GM19240 (cell line): ENCODE results near the gene COL9A3.

Source experiments
- DNase-seq: peaks from one replicate; pipeline ENCODE4 v3.0.0; 2011; ENCODE audit warnings: low spot score; ENCODE audit not compliant: insufficient read length

The COL9A3 gene

DNA sequence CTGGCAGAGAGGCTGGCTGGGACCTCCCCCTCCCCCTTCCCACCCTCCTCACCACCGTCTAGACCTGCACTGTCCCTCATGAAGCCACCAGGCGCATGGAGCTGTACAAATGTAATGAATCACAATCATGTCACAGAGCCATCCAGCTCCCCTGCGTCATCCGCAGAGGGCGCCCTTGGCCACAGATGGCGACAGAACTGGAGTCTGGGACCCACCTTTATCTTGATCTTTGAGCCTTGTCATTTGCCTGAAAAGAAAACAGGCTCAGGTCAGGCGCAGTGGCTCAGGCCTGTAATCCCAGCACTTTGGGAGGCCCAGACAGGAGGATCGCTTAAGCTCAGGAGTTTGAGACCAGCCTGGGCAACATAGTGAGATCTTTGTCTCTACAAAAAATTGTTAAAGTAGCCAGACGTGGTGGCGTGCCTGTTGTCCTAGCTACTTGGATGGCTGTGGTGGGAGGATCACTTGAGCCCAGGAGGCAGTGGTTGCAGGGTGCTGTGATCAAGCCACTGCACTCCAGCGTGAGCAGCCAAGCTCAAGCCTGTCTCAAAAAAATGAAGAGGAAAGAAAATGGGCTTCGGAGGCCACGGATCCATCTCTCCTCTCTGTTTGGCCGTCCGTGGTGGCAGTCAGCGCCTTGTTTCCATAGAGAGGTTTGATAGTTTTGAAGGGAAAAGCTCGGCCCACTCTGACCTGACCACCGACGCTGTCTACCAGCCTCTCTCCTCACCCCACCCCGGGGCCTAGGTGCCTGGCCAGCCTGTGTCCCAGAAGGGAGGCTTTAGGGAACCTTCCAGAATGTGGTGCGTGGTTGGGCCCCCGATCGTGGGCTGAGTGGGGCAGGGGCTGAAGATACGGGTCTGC, 6.2 kb downstream of the COL9A3 start:
- peak; percentile 76 for DNase-seq

GRCh38 chr20:62823688-62824475, 7.0 kb downstream of the COL9A3 start:
- DNase-seq: no peak

DNA sequence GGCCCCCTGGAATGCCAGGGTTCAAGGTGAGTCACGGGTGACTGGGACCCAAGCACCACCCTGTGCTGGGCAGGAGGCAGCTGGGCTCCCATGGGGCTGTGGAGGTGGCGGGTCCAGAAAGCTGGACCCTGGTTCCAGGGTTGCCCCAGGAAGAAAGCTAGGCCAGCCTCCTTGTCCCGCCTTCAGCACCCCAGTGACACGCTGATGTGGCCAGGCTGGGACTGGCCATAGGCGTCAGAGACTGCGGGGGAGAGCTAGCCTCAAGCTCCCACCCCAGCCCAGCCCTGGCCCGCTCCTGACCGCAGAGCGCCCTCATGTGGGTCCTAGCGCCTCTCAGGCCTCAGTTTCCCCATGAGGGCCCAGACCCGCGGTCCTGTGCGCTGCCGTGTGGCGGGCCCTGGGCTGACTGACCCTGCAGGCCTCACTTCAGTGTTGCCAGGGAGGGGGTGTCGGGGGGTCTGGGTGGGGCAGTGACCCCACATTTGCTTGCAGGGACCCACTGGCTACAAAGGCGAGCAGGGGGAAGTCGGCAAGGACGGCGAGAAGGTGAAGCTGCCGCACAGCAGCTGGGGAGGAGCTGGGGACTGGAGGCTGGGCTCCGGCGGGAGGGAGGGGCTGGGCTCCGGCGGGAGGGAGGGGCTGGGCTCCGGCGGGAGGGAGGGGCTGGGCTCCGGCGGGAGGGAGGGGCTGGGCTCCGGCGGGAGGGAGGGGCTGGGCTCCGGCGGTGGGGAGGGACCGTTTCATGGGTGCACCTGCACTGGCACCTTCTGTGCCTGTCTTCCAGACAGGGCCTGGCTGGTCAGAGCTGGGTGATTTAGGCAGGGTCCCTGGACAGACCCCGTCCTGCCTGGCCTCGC, 7.9 kb downstream of the COL9A3 start:
- peak; percentile 81 for DNase-seq

DNA sequence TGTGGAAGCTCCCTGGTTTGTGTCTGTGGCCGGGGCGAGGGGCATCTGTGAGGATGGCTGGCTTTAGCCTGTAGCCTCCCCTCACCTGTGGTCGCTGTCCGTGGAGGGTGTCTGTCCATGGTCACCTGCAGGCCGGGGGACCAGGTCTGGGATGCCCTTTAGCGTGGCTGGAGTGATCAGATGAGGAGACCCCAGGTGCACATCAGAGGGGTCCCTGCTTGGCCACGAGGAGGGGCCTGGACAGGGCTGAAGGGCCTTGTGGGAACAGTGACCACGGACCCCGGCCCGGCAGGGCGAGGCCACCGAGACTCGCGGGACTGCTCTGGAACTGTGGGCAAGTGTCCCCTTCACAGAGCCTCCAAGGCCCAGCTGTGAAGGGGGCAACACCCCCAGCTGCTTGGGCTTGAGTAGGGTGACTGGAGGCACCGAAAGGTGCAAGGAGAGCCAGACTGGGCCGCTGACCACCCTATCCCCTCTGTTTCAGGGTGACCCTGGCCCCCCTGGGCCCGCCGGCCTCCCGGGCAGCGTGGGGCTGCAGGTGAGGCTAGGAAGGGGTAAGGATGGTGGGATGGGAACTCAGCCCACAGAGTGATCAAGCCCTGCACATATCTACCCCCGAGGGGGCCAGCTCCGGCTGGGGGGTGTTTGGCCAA, 8.6 kb downstream of the COL9A3 start:
- DNase-seq: no peak

- DNase-seq: no peak
Observed at GRCh38 chr20:62825986-62826645, 9.3 kb downstream of the COL9A3 start.

DNA sequence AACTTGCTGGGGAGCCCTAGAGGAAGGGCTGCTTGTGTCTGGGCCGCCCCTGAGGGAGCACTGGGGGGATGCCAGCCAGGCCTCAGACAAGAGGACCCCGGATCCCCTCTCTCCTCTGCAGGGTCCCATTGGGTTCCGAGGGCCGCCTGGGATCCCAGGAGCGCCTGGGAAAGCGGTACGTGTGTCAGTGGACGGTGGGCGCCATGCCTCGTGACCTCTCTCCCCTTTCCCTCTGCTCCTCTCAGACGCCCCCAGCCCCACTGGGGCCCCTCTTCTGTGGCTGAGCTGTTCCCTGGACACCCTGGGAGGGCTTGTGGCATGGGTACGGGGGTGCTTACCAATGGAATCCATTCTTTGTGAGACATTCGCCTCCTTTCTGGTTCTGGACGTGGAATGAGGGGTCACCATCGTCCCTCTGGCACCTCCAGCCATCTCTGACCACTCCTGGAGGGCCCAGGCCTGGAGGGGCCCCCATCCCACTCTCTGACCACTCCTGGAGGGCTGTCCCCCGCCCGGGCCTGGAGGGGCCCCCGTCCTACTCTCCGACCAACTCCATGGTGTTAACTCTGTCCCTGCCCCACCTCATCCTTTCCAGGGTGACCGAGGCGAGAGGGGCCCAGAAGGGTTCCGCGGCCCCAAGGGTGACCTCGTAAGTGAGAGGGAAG, 9.9 kb downstream of the COL9A3 start:
- DNase-seq: no peak

- DNase-seq: no peak
Observed at GRCh38 chr20:62827311-62828038, 10.6 kb downstream of the COL9A3 start.

- no peak for DNase-seq
Observed at GRCh38 chr20:62828051-62828450, 11.2 kb downstream of the COL9A3 start.

DNA sequence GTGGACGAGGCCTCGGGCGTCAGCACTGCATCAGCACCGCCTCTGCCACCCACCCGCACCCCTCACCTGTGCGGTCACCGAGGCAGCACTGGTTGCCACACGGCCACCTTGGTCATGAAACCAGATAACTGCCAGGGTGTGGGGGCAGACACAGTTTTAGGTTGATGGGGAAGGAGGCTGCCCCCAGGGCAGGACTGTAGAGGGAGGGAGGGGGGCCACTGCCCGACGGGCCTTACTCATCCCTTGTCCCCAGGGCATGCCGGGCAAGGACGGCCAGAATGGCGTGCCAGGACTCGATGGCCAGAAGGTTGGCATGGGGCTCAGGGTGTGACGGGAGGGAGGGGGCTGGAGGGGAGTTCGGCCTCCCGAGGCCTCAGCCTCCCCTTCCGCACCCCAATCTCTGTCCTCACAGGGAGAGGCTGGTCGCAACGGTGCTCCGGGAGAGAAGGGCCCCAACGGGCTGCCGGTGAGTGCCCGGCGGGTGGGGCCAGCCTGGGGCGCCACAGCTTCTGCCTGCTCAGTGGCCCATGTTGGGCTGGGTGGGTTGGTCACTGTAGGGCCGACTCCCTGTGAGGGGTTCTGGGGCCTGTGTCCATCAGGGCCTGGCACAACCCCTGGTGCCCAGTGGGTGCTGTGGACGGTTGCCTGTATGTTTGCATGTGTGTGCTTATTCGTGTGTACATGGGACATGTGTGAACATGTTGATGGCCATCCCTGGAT, 11.8 kb downstream of the COL9A3 start:
- DNase-seq: no peak

GRCh38 chr20:62829231-62830230, 12.7 kb downstream of the COL9A3 start:
- DNase-seq: no peak

DNA sequence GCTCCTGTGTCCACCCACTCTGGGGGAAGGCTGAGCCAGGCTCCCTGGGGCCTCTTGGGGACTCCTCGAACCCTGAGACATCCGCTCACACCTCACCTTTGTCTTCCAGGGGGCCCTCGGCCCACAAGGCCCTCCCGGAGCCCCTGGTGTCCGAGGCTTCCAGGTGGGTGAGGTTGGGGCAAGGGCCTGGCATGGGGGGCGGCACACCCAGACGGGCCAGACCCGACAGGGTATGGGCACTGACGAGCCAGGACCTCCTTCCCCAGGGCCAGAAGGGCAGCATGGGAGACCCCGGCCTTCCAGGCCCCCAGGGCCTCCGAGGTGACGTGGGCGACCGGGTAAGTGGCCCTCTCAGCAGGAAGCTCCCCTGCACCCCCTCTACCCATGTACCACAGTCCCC, 13.4 kb downstream of the COL9A3 start:
- DNase-seq: no peak

DNA sequence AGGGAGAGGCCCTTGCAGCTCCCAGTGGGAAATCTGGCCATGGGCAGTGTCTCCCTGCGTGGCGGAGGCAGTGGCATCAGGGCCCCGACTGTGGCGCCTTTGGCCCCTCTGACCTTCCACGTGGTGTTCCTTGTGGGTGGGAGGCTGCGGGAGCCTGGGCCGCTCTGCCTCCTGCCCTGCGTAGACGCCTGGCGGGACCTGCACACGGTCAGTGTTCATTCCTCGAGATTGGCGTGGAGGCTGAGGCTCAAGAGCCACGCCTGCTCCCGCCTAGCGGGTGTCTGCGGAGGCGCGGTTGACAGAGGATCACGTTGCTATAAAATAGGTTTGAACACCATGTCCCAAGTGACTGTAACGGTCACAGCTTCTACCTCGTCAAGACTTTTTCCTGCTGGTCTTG, 14.0 kb downstream of the COL9A3 start:
- DNase-seq: no peak

- DNase-seq: no peak
Observed at GRCh38 chr20:62831361-62831788, 14.5 kb downstream of the COL9A3 start.

DNA sequence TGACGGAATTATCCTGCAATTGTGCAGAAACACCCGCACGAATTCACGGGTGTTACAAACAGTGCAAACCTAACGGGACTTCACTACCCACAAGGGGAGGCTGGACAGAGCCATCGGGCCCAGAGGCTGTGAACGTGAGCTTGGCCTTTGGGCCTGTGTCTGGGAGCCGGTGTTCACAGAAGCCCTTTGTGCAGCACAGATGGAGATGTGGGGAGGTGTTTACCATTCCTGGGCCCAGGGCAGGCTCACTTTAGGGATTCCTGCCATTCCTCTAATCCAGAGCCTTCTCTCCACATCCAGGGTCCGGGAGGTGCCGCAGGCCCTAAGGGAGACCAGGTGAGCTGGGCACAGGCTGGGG, 15.0 kb downstream of the COL9A3 start:
- no peak for DNase-seq

- DNase-seq: no peak
Observed at GRCh38 chr20:62832212-62832922, 15.5 kb downstream of the COL9A3 start.

- no peak for DNase-seq
Observed at GRCh38 chr20:62832951-62833391, 16.1 kb downstream of the COL9A3 start.
